A549 (cell line): ENCODE measurements around the gene C16orf90. TPM values are rescaled to one million over a fixed set of nuclear protein-coding genes. Genes with fewer than 3 reads are reported as not detected.

Experiments used
- ATAC-seq, 2 experiments: fragments of 200-7000 bp in 1 of 2; fragments of >200 bp in 1 of 2; cut with Nextera tagmentation in 1 of 2; cut with Tn5 transposase in 1 of 2; 3 replicates each; pipeline versions ENCODE4 v1.8.0 to v1.9.1; 2018 to 2020; ENCODE audit warnings: mild to moderate bottlenecking in 1 of 2, moderate library complexity in 1 of 2
- CTCF ChIA-PET: fragments of 300-600 bp; sonication (Branson Sonifier 250); formaldehyde crosslinking; extraction: SDS; loops from one replicate; lab custom pipeline; 2021; ENCODE audit warnings: antibody characterized with exemption, inconsistent platforms; lab: Yijun Ruan, JAX
- POLR2A ChIA-PET: fragments of 350-600 bp; formaldehyde crosslinking; extraction: SDS; loops from one replicate; lab custom pipeline; 2021; ENCODE audit warnings: antibody characterized with exemption, inconsistent platforms; lab: Yijun Ruan, JAX
- DNase-seq, 2 experiments: peaks; one replicate each; pipeline versions ENCODE4 v3.0.0 to v3.0.0-alpha.2; 2011 to 2016; ENCODE audit warnings: low read depth in 1 of 2, low spot score in 1 of 2
- FAIRE-seq: peaks from 2 replicates; lab custom pipeline; 2011; peaks lifted over from hg19 to GRCh38; lab: Jason Lieb, UNC
- H3K27ac ChIP-seq, 2 experiments: fragments of >200 bp; sonication (Bioruptor Twin); formaldehyde crosslinking; 3 replicates each; pipeline ENCODE4 v1.5.1; 2016 to 2017
- H3K4me1 ChIP-seq: fragments of >200 bp; sonication (Bioruptor Twin); formaldehyde crosslinking; 3 replicates; pipeline ENCODE4 v1.6.1; 2016
- H3K4me2 ChIP-seq: fragments of >200 bp; sonication (Bioruptor Twin); formaldehyde crosslinking; 3 replicates; pipeline ENCODE4 v1.6.1; 2016
- H3K4me3 ChIP-seq: fragments of >200 bp; sonication (Bioruptor Twin); formaldehyde crosslinking; 3 replicates; pipeline ENCODE4 v1.5.1; 2016
- H3K9me3 ChIP-seq: fragments of >200 bp; sonication (Bioruptor Twin); formaldehyde crosslinking; 3 replicates; pipeline ENCODE4 v1.6.1; 2016
- CBX8 ChIP-seq: fragments of 200-600 bp; sonication (generic); IDR thresholded peaks from 2 replicates; pipeline ENCODE4 v1.6.1; 2016
- CEBPB ChIP-seq, 2 experiments: fragments of >200 bp in 1 of 2; sonication (Bioruptor Twin) in 1 of 2; formaldehyde crosslinking in 1 of 2; IDR thresholded peaks; 2 replicates each; pipeline ENCODE4 v1.6.1; 2012 to 2016
- CHD4 ChIP-seq: fragments of 200-600 bp; sonication (generic); IDR thresholded peaks from 2 replicates; pipeline ENCODE4 v1.6.1; 2016; ENCODE audit warnings: antibody characterized with exemption, mild to moderate bottlenecking, borderline replicate concordance
- ESRRA ChIP-seq: fragments of 150-350 bp; IDR thresholded peaks from 2 replicates; pipeline ENCODE4 v1.6.1; 2014; ENCODE audit warnings: mild to moderate bottlenecking, low read length, borderline replicate concordance
- FOSL2 ChIP-seq, 2 experiments: fragments of 450-650 bp in 1 of 2; fragments of >200 bp in 1 of 2; sonication (Bioruptor Twin) in 1 of 2; formaldehyde crosslinking; IDR thresholded peaks; 2 replicates each; pipeline versions ENCODE4 v1.5.0 to v1.6.1; 2016 to 2020; ENCODE audit warnings: mild to moderate bottlenecking in 1 of 2, moderate library complexity in 1 of 2
- HDAC2 ChIP-seq: fragments of 200-600 bp; sonication (generic); IDR thresholded peaks from 2 replicates; pipeline ENCODE4 v1.6.1; 2016
- HOXA7 ChIP-seq: fragments of 250-450 bp; sonication (Bioruptor Pico); IDR thresholded peaks from 2 replicates; pipeline ENCODE4 v1.5.0; 2020; ENCODE audit warnings: mild to moderate bottlenecking, moderate library complexity
- HOXB13 ChIP-seq: fragments of 250-450 bp; sonication (Bioruptor Pico); IDR thresholded peaks from 2 replicates; pipeline ENCODE4 v1.5.0; 2020; ENCODE audit warnings: low read depth, mild to moderate bottlenecking, moderate library complexity
- JUN ChIP-seq, 2 experiments: fragments of >200 bp; sonication (Bioruptor Twin); formaldehyde crosslinking; IDR thresholded peaks; 2 replicates in 1 of 2; 3 replicates in 1 of 2; pipeline ENCODE4 v1.6.1; 2016 to 2017
- JUNB ChIP-seq: fragments of >200 bp; sonication (Bioruptor Twin); formaldehyde crosslinking; IDR thresholded peaks from 2 replicates; pipeline ENCODE4 v1.6.1; 2016
- MAZ ChIP-seq: fragments of 150-350 bp; IDR thresholded peaks from 2 replicates; pipeline ENCODE4 v1.6.1; 2014; ENCODE audit warnings: antibody characterized with exemption, low read depth, low read length, borderline replicate concordance
- NFE2L2 ChIP-seq: fragments of 150-350 bp; conservative IDR thresholded peaks from 2 replicates; pipeline ENCODE4 v1.6.1; 2014; ENCODE audit warnings: low read length
- RFX5 ChIP-seq: fragments of 450-650 bp; IDR thresholded peaks from 2 replicates; pipeline ENCODE4 v1.7.1; 2014; ENCODE audit warnings: antibody characterized with exemption, mild to moderate bottlenecking, moderate library complexity
- SREBF2 ChIP-seq: fragments of 450-650 bp; IDR thresholded peaks from 2 replicates; pipeline ENCODE4 v1.6.1; 2014; ENCODE audit warnings: mild to moderate bottlenecking, moderate library complexity
- TP53 ChIP-seq: fragments of 250-450 bp; sonication (Bioruptor Pico); IDR thresholded peaks from 2 replicates; pipeline ENCODE4 v1.5.0; 2021; ENCODE audit warnings: mild to moderate bottlenecking, moderate library complexity
- ZC3H11A ChIP-seq: fragments of 450-650 bp; IDR thresholded peaks from 2 replicates; pipeline ENCODE4 v1.6.1; 2014; ENCODE audit warnings: antibody characterized with exemption, mild to moderate bottlenecking
- whole genome bisulfite sequencing: methylation state at CpG from one replicate; pipeline ENCODE4 v1.1.6; 2017; ENCODE audit errors: missing lambda C conversion rate; 5-methylcytosine and 5-hydroxymethylcytosine counted together
- polyA plus RNA-seq, 4 experiments: library from polyadenylated mRNA; depleted of rRNA in 3 of 4; stranded (reverse); fragments of >200 nt; fragmentation: RNase III in 1 of 4; extraction: RNeasy Plus Mini Kit Qiagen cat#74134 plus additional on column Dnase treatment in 1 of 4; gene quantifications; 2 replicates in 3 of 4; 3 replicates in 1 of 4; pipeline ENCODE4 v1.2.3, GENCODE V29; 2011 to 2017
- TF ChIP-seq, protein P1 (sequence below): IDR thresholded peaks from 2 replicates; pipeline ENCODE4 v1.6.1; 2012; ENCODE audit warnings: low read depth, borderline replicate concordance
- TF ChIP-seq, protein P2 (sequence below): IDR thresholded peaks from 2 replicates; pipeline ENCODE4 v1.6.1; 2012

C16orf90 gene
- polyA plus RNA-seq, 2 of the 4 experiments (the other 2 are of a cell fraction): not detected

DNA sequence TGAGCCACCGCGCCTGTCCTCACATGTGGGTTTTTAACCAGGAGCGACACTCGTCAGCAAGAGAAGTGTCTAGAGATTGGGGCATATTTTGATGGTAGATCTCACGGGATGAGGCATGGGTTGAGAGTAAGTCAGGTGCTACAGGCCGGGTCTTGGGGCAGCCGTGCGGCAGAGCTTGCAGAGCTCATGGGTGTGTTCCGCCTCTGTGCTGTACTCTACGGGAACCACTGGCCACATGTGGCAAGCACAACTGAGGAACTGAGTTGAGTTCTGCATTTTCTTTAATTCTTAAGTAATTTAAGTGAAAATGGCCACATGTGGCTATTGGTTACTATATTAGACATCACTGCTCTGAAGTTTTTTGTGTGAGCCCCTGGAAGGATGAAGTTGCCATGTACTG lies 15.1 kb upstream of the C16orf90 start (continued):
- no peak for TF ChIP-seq NFE2L2
- TF ChIP-seq CHD4: no peak

DNA sequence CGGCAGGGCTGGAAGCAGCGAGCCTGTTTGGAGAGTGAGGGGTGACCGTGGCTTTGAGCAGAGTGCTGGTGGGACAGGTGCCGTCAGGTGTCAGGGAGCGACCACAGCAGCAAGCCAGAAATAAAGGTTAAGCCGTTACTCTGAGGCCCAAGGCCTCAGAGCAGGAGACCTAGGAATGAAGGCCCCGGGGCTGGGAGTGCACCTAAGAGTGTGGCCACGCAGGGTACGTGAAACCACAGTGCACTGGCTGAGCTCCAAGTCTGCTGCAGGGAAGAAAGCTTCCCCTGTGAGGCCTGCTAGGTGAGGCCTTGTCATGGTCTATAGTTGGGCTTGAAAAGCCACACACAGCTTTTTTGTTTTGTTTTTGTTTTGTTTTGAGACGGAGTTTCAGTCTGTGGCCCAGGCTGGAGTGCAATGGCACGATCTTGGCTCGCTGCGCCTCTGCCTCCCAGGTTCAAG lies 14.2 kb upstream of the C16orf90 start:
- TF ChIP-seq JUNB (no peak), TP53 (CRISPR knock-in tag) (no peak), MAZ (no peak), FOSL2 (IDR thresholded peaks at IDR 0.05) (no peak), FOSL2 (CRISPR knock-in tag; IDR thresholded peaks at IDR 0.05) (no peak), HOXB13 (CRISPR knock-in tag) (no peak), RFX5 (no peak), CBX8 (no peak), ESRRA (no peak), HOXA7 (CRISPR knock-in tag) (no peak), SREBF2 (no peak)
- TF ChIP-seq, protein P1, sequence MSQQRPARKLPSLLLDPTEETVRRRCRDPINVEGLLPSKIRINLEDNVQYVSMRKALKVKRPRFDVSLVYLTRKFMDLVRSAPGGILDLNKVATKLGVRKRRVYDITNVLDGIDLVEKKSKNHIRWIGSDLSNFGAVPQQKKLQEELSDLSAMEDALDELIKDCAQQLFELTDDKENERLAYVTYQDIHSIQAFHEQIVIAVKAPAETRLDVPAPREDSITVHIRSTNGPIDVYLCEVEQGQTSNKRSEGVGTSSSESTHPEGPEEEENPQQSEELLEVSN: no peak
- TF ChIP-seq, protein P2, sequence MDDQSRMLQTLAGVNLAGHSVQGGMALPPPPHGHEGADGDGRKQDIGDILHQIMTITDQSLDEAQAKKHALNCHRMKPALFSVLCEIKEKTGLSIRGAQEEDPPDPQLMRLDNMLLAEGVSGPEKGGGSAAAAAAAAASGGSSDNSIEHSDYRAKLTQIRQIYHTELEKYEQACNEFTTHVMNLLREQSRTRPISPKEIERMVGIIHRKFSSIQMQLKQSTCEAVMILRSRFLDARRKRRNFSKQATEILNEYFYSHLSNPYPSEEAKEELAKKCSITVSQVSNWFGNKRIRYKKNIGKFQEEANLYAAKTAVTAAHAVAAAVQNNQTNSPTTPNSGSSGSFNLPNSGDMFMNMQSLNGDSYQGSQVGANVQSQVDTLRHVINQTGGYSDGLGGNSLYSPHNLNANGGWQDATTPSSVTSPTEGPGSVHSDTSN: no peak
- TF ChIP-seq, all 56 proteins: peak for 0
- WGBS: 91% methylated on average over 13 of the region's 13 CpGs
- ATAC-seq: no peak
- H3K27ac ChIP-seq: no peak overlapping the region
- H3K4me1 ChIP-seq: peaks cover 6% of the 10 kb centered on the region; the same call in 1 of the 3 replicates
- no peaks in the 10 kb centered on the region for H3K9me3 ChIP-seq
- no peak overlapping the region for H3K4me2 ChIP-seq
- POLR2A ChIA-PET: interaction anchor here (0.6 kb wide), 1 partner anchor 12 kb away, joined by 5 read pairs; no protein-coding TSS in a partner anchor
- no peak for FAIRE-seq
- H3K4me3 ChIP-seq: no peak overlapping the region
- DNase-seq: no peak
- CTCF ChIA-PET: interaction anchor here (1.1 kb wide), 1 partner anchor 8 kb away, joined by 3 read pairs; no protein-coding TSS in a partner anchor

DNA sequence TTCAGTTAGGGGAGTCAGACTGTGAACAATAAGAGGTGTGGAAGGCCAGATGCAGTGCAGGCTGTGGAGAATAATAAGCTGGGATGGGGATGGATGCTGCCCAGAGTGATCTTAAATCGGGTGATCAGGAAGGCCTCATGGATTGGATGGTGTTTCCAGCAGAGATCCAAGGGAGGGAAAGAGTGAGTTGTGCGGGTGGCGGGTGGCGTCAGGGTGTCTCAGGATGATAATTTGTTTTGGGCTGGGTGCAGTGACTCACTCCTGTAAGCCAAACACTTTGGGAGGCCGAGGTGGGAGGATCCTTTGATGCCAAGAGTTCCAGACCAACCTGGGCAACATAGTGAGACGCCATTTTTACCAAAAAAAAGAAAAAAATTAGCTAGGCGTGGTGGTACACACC lies 13.4 kb upstream of the C16orf90 start:
- Histone ChIP-seq H3K9me3 (no peaks in the 10 kb centered on the region), H3K4me2 (no peak overlapping the region), H3K4me3 (no peak overlapping the region), H3K4me1 (0 out of 3 replicates have a peak, but pooled peaks cover under 1% of the 10 kb centered on the region), H3K27ac (no peak overlapping the region)
- TF ChIP-seq CBX8 (no peak), SREBF2 (no peak)
- FAIRE-seq (no peak), ATAC-seq (no peak), DNase-seq (no peak)
- ChIA-PET CTCF (no interaction called here), POLR2A (no interaction called here)
- 88% methylated on average over 7 of the region's 7 CpGs for WGBS

DNA sequence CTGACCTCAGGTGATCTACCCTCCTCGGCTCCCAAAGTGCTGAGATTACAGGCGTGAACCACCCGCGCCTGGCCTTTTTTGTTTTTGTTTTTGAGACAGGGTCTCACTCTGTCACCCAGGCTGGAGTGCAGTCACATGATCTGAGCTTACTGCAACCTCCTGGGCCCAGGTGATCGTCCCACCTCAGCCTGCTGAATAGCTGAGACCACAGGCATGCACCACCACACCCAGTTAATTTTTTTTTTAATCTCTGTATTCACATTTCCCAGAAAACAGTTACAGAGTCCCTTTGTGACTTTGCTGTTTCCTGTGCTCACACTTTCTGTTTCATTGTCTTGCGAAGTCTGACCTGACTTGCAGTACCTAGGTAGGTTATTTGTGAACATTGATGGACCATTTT lies 8.2 kb upstream of the C16orf90 start:
- FAIRE-seq: no peak
- Histone ChIP-seq H3K9me3 (no peaks in the 10 kb centered on the region), H3K4me1 (peaks cover 7% of the 10 kb centered on the region; the same call in 1 of the 3 replicates), H3K27ac (no peak overlapping the region), H3K4me2 (no peak overlapping the region), H3K4me3 (no peak overlapping the region)
- no peak for ATAC-seq
- ChIA-PET CTCF (interaction anchor here (0.6 kb wide), 1 partner anchor 827 kb away, joined by 3 read pairs; no protein-coding TSS in a partner anchor), POLR2A (no interaction called here)
- TF ChIP-seq MAZ: no peak
- TF ChIP-seq ESRRA: no peak
- TF ChIP-seq CEBPB (IDR thresholded peaks at IDR 0.05): no peak
- TF ChIP-seq ZC3H11A: no peak
- no peak for TF ChIP-seq JUN (IDR thresholded peaks at IDR 0.05)
- TF ChIP-seq HDAC2: no peak
- whole genome bisulfite sequencing: 87% methylated on average over 6 of the region's 6 CpGs
- no peak for DNase-seq
